CD4-positive, alpha-beta T cell treated with Interleukin-21 for 1 hour (primary cell): ENCODE data around the gene MAPK8IP1.

Experiments used
- DNase-seq: peaks from one replicate; pipeline ENCODE4 v3.0.0-alpha.2; 2020

MAPK8IP1 gene

DNA sequence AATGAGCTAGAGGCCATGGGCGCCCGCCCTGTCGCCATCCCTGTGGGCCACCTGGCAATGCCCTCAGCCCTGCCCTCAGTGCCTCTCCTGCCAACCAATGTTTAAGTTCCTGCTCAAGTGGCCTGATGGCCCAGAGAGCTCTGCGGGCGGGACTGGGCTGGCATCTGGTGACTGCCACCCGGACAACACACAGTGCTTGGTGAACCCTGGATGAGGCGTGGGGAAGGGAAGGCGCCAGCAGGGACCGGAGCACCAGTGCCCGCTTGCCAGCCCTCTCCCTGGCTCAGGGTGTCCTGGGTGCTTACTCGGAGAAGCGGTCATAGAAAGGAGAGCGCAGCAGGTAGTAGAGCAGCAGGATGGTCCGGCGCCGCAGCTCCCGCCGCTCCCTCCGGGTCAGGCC is 28.1 kb downstream of the MAPK8IP1 start:
- DNase-seq = no peak

DNA sequence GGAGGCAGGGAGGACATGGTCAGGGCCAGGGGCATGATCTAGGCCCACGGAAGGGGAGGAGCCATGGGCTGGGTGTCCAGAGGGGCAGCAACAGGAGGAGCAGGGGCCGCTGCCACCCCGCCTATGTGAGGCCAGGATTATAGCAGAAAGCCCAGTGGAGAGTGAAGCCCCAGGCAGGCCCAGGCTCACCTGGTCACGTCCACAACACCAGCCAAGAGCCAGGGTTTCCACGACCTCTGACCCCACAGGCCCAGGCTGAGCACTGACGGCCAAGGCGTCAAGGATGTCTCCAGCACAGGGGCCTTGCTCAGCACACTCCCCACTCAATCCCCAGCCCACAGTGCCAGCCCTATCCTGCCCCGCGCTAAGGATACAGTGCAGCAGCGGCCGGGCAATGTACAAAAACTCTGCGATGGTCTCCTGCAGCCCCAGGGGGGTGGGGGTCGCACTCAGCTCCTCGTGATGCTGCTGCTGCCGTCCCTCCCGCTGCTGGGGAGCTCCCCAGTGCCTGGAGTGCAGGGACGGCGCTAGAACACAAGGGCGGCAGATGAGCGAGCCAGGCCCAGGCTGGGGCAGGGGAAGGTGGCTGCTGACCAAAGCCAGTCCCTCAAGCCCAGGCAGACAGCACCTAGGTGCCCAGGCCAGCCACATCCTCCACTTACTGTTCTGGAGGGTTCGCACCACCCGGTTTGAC is 28.6 kb downstream of the MAPK8IP1 start:
- DNase-seq = no peak

DNA sequence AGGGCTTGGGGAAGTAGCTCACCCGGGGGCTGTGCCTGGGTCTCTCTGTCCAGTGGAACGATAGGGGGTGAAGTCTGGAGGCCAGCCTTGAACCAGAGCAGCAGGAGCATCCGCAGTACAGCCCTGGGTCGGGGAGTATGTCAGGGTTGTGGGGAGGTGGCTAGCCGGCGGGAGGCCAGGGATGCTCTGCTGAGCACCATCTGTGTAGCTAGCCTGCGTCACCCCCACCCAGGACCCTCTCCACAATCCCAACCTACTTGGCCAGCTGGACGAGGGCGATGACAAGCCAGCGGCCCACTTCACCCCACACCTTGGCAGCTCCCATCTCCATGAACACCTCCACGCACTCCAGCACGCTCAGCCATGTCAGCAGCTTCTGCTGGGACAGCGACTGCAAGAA is 30.0 kb downstream of the MAPK8IP1 start:
- no peak for DNase-seq

DNA sequence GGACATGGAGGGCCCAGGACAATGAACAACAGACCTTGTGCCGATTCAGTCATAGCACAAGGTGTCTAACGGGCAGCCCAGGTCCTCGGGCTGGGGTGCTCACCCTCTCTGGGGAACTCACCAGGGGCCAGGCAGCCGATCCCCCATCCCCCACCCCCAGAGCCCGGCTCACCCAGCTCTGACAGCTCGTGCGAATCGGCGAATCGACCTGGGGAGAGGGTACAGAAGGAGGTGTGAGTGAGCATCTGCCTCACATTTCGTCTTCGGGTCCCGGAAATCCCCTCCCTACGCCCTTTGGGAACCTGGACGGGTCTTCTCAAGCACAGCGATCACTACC is 31.8 kb downstream of the MAPK8IP1 start:
- no peak for DNase-seq

DNA sequence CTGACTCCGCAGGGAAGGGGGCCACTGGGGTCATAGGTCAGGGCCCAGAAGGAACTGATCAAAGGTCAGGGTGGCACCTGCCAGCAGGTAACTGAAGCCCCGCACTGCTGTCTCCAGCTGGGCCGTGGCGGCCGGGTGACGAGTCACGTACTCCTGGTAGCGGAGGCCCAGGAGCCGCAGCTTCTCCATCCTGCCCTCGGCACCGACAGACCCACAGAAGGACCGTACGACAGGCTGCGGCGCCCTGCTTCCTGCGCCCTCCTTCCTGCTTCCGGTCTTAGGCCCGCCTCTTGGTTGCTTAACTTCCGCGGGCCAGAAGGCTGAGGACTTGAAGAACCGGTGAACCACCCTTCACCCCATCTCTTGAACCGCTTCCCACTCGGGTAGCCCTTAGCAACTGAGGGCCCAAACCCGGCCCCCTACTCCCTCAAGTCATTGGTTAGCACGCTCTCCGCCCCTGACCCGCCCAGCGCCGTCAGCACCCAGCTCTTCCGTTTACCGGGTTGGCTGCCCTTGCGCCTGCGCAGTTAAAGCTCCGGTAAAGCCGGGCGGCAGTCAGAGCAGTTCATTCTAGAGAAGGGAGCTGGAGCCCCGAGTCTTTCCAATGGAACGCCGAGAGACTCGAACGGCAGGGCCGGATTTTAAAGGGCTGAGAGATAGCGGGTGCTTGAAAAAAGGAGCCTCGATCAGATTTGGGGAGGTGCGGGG is 32.3 kb downstream of the MAPK8IP1 start, which contains the start of gene PEX16:
TSS of gene PEX16 (minus strand) at position 255 of the 708 bp plus-strand sequence. CDS start at position 189, 66 bp downstream.
- peak; percentile 98 for DNase-seq

DNA sequence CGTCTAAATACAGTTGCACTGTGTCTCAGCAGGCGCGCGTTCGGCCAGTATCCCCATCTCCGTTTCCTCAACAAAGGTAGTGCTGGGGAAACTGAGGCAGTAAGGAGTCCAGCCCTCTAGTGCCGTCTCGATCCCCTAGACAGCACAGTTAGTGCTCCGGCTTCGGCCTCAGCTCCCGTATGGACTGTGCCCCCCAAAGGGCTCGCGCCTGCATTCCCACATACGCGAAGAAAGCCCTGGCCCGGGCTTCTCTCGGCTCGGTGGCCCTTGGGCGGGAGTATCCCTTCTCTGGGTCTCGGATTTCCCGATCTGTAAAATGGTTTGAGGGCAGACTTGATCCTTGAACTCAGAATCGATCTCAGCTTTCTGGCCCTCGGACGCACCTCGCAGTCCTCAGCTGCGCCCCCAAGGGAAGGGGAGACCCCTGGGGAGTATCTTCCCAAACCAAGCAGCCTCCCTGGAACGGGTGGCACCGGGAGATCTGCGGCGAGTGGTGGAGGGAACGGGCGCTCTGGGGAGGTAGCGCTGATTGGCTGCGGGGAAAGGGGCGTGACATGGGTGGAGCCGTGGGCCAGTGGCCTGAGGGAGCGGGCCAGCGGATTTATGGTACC is 33.0 kb downstream of the MAPK8IP1 start:
- DNase-seq = peak; percentile 65

DNA sequence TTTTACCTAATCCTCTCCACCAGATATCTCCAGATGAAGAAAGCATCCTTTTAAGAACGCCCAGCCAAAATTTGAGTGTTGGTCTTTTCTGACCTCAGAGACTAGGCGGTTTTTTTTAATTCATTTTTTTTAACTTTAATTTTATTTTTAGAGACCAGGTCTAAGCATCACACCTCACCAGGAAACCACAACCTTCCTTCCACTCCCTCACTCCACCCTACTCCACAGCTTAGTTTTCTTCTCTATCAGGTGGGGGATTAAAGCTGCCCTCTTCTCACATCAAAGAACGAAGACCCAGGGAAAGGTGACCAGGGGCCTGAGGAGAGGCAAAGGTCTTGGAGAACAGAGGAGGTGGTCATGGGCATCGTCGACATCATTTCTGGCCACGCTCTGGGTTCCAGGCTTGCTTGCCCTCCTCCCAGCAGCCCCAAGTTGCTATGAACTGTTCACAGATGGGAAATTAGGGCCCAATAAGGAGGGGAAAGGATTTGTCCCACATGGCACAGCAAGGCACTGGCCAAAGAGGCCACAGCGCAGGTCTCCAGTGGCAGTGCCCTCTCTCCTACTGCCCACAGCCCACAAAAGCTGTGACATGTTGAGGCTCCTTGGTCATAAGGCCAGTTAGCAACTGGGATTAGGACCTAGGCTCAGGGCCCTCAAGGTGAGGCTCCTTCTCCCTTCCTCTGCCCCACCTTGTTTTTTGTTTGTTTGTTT is 33.7 kb downstream of the MAPK8IP1 start:
- DNase-seq = no peak

DNA sequence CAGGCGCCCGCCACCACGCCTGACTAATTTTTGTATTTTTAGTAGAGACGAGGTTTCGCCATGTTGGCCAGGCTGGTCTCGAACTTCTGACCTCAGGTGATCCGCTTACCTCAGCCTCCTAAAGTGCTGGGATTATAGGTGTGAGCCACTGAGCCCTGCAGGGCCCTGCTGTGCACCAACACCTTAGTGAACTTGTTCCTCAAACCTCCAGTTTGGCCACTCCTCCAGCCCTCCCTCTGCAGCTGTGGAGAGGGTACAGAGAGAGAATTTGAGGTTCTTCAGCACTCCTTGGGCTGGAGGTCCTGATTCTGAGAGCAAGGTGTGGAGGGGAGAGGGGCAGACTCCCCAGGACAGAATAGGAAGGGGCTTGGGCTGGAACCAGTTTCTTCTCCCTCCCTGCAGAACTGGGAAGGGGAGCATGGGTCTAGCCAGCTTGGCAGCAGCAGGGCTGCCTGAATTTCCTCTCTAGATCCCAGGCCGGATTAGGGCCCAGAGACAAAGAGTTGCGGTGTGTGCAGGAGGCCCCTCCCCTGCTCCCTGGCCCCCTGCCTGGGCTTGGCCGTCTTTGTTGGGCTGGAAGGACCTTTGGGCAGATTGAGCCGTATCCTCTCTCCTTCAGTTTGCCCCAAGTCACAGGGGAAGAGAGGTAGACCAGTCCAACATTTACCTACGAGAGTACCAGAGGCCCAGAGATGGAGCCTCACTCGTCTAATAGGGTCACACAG is 34.5 kb downstream of the MAPK8IP1 start:
- DNase-seq = no peak

DNA sequence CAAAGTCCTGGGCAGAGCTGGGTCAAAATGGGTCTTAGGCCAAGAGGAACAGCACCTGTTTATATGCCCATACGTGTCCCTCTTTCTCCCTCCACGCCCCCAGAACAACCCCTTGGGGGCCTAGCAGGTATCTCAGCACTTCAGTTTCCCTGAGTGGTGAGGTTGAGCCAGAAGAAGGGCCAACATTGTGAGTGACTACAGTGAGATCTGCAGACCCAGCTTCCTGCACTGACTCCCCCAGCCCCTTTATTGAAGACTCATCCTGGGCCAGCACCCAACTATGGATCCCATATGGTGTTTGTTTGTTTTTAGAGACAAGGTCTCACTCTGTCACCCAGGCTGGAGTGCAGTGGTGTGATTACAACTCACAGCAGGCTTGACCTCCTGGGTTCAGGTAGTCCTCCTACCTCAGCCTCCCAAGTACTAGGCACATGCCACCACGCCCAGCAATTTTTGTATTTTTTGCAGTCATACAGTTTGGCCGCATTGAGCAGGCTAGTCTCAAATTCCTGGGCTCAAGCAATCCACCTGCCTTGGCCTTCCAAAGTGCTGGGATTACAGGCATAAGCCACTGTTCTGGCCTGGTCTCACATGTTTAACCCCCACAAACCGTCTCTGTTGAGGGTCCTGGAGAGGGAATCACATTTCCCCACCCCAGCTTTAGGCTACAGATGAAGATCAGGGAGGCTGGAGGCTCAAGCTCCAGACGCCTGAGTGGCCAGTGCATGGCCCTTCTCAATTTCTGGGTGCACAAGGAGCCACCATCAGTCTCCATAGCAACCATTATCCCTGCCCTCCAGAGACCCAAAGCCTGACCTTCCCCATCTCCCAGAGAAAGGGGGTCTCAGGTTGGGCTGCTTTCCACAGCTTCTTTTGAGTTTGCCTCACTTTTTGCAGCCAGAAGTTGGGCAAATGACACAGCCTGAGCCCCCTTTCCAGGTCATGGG is 35.4 kb downstream of the MAPK8IP1 start:
- no peak for DNase-seq

DNA sequence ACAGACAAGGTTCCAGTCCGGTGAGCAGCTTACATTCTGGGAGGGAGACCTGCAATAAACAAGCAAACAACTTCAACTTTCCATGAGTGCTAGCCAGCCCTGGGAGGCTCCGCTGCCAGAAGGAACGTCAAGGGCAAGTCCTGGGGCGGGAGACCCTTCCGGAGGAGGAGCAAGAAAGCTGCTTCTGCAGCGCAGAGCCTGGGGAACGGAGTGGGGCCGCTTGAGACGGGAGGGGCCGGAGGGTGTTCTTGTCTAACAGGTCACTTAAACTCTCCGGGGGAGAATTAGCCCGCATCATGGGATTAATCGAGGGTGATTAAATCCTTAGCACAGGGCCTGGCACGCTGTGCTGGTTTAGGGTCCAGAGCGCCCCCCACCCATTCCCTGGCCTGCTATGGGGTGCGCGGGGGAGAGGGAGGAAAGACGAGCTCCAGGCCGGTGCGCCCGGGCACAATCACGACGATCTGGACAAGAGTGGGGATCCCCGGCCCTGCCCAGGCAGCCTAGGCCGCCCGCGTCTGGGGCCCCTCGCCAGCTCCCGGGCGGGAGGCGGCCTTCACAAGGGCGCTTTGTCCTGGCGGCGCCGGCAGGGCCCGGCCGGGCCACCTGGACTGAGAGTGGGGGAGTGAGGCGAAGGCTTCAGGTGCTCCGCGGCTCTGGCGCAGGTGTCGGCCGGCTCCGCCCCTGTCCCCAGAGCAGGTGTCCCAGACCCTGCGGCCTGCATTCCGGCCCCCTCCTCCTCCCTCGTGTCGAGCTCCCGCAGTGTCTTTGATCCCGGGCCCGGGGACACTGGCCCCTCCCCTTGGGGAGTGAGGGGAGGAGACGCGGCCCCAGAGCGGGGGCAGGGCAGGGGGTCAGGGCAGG is 36.3 kb downstream of the MAPK8IP1 start:
- peak; percentile 16 for DNase-seq

DNA sequence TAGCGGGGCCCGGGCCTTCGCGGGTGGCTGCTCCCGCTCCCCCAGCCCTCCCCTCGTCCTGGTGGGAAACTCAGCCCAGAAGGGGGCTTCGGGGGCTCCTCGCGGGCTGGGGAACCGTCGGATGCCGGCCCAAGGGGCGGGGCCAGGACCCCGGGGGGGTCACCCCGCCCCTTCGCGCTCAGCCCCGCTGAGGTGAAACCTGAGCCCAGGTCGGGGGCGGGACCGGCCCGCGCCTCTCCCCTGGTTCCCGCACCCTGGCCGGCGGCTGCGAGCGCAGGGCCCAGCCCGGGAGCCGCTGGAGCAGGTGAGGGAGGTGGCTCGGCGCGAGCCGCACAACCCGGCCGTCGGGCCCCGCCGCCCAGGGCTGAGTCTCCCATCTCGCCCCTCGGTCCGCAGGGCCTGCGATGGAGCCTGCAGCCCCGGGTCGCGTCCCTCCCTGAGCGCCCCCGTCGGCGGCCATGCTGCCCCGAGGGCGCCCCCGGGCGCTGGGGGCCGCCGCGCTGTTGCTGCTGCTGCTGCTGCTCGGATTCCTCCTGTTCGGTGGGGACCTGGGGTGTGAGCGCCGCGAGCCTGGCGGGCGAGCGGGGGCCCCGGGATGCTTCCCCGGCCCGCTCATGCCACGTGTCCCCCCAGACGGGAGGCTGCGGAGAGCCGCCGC is 37.1 kb downstream of the MAPK8IP1 start, which contains the start of gene LARGE2:
TSS of gene LARGE2 (plus strand) at position 232 of the 658 bp plus-strand sequence. CDS start at position 459, 227 bp downstream.
- DNase-seq = peak; percentile 32

DNA sequence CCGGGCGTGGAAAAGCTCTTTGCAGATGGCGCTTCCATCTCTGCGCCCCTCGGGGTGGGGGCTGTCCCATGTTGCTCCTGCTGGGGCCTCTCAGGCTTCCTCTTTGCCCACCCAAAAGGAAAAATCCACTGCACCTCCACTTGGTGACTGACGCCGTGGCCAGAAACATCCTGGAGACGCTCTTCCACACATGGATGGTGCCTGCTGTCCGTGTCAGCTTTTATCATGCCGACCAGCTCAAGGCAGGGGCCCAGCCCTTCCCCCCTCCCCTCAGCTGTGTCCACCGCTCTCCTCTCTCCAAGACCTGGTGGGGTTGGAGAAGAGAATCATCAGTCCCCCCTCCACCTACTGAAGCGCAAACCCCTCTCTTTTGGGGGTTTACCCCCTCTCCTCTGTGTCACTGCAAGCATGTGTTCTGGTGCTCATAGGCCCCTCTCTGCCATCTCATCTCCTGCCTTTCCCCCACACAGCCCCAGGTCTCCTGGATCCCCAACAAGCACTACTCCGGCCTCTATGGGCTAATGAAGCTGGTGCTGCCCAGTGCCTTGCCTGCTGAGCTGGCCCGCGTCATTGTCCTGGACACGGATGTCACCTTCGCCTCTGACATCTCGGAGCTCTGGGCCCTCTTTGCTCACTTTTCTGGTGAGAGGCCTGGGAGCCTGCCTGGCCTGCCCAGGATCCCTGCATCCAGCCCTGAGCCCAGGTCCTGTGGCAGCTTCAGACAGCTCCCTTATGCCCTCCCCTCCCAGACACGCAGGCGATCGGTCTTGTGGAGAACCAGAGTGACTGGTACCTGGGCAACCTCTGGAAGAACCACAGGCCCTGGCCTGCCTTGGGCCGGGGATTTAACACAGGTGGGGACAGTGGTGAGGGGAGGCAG is 38.8 kb downstream of the MAPK8IP1 start:
- no peak for DNase-seq

DNA sequence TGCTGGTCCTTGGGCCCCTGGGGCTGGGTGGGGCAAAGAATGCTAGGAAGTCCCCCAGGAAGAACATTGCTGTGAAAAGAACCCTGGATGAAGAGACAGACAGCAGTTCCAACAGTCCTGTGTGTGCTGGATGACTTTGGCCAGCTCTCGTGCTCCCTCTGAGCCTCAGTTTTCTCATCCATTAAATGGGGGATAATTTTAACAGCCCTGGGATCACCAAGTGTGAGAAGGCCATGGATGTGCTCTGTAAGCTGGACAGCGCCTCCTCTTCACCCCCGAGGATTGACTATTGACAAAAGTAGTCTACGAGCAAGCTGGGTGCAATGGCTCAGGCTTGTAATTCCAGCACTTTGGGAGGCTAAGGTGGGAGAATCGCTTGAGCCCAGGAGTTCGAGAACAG is 39.5 kb downstream of the MAPK8IP1 start:
- DNase-seq = no peak

DNA sequence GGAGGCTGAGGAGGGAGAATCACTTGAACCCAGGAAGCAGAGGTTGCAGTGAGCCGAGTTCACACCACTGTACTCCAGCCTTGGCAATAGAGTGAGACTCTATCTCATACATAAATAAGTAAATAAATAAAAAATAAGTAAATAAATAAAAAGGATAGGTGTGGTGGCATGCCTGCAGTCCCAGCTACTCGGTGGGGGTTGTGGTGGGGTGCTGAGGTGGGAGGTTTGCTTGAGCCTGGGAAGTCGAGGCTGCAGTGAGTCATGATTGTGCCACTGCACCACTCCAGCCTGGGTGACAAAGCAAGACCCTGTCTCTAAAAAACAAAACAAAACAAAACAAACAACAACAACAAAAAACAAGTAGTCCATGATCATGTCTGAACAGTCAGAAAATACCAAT is 40.1 kb downstream of the MAPK8IP1 start:
- DNase-seq = no peak

DNA sequence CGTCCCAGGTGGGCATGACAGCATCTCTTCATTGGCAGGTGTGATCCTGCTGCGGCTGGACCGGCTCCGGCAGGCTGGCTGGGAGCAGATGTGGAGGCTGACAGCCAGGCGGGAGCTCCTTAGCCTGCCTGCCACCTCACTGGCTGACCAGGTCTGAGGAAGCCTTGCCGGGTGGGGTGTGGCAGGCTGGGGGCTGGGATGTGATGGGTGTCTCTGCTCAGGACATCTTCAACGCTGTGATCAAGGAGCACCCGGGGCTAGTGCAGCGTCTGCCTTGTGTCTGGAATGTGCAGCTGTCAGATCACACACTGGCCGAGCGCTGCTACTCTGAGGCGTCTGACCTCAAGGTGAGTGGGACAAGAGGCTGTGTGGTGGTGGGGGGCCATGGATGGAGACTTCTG is 40.5 kb downstream of the MAPK8IP1 start:
- DNase-seq = no peak

DNA sequence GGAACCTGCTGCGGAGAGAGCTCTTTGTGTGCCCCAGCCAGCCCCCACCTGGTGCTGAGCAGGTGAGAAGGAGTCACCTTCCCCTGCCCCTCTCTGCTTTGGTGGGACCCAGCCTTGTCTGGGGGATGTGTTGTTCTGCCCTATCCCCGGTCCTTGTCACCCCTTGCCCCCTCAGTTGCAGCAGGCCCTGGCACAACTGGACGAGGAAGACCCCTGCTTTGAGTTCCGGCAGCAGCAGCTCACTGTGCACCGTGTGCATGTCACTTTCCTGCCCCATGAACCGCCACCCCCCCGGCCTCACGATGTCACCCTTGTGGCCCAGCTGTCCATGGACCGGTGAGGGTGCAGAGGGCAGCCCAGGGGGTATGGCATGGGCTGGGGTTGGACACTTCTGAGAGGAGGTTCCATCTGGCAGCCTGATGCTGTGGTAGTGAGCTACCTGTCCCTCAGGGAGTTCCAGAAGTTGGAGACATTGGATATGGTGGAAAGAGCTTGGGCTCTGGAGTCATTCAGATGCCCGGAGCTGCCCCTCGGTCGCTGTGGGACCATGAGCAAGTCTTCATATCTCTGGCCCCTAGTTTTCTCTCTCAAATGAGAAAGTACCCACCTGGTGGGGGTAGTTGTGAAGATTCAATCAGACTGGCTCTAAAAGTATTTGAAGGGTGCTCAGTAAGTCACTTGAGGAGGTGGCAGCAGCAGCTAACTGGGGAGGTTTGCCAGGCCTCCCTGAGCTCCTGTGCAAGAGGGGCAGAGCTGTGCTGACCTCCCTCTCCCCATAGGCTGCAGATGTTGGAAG is 41.3 kb downstream of the MAPK8IP1 start:
- no peak for DNase-seq

DNA sequence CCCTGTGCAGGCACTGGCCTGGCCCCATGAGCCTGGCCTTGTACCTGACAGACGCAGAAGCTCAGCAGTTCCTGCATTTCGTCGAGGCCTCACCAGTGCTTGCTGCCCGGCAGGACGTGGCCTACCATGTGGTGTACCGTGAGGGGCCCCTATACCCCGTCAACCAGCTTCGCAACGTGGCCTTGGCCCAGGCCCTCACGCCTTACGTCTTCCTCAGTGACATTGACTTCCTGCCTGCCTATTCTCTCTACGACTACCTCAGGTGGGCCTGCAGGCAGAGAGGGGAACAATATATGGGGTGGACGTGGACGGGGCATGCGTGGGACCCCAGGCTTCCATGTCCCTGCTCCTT is 41.9 kb downstream of the MAPK8IP1 start:
- DNase-seq = no peak
